Kidney (tissue), 14 donors: ENCODE data around the gene TESMIN. TPM values are rescaled to one million over a fixed set of nuclear protein-coding genes. Genes with fewer than 3 reads are reported as not detected.

Experiments
- DNase-seq, 5 donors: peaks; one replicate each; pipeline ENCODE4 v3.0.0-alpha.2; 2013 to 2020
- FAIRE-seq: peaks from 2 replicates; lab custom pipeline; 2012; peaks lifted over from hg19 to GRCh38; lab: Jason Lieb, UNC
- H3K27ac ChIP-seq, 2 donors: one replicate each; pipeline ENCODE4 v1.7.0; 2013; ENCODE audit warnings: low read depth in 2 of 2, low read length in 2 of 2, inconsistent platforms in 1 of 2
- H3K27me3 ChIP-seq: one replicate; pipeline ENCODE4 v1.7.1; 2013; ENCODE audit warnings: low read length, inconsistent platforms; ENCODE audit not compliant: control insufficient read depth, insufficient read depth
- H3K36me3 ChIP-seq, 3 donors: one replicate each; pipeline versions ENCODE4 v1.7.0 to v1.7.1; 2013; ENCODE audit warnings: low read length in 3 of 3, control low read depth in 1 of 3, inconsistent platforms in 1 of 3; ENCODE audit not compliant: insufficient read depth in 3 of 3, control insufficient read depth in 2 of 3
- H3K4me1 ChIP-seq, 3 donors: one replicate each; pipeline versions ENCODE4 v1.7.0 to v1.7.1; 2013; ENCODE audit warnings: low read length in 3 of 3, inconsistent platforms in 1 of 3, low read depth in 1 of 3; ENCODE audit not compliant: control insufficient read depth in 2 of 3, insufficient read depth in 2 of 3
- H3K4me3 ChIP-seq, 3 donors: one replicate each; pipeline versions ENCODE4 v1.7.0 to v1.8.1; 2013; ENCODE audit warnings: low read length in 3 of 3, control low read depth in 1 of 3, inconsistent platforms in 1 of 3
- H3K9ac ChIP-seq, 3 donors: one replicate each; pipeline versions ENCODE4 v1.7.0 to v1.7.1; 2013; ENCODE audit warnings: low read length in 3 of 3, control low read depth in 1 of 3, inconsistent platforms in 1 of 3
- H3K9me3 ChIP-seq, 3 donors: one replicate each; pipeline versions ENCODE4 v1.7.0 to v1.7.1; 2013; ENCODE audit warnings: low read length in 3 of 3, control low read depth in 1 of 3, inconsistent platforms in 1 of 3; ENCODE audit not compliant: control insufficient read depth in 2 of 3, insufficient read depth in 1 of 3
- intact Hi-C: fragments of 100-400 bp; cut with DNase I; formaldehyde crosslinking; loops from one replicate; pipeline ENCODE4 v1.11.1; 2022
- polyA plus RNA-seq: library from polyadenylated mRNA; stranded (reverse); fragments of 350-450 nt; fragmentation: Illumina TruSeq; extraction: RNeasy Lipid Tissue Mini Kit (QIAGEN cat#74804); gene quantifications from one replicate; pipeline ENCODE4 v1.2.3, GENCODE V29; 2014; ENCODE audit warnings: low read depth, low replicate concordance; ENCODE audit not compliant: insufficient read depth
- total RNA-seq: library from RNA; stranded (reverse); fragmentation: NEBNext Ultra II Directional; extraction: Animal tissue kit (Norgen Biotek cat#: 25700); gene quantifications from one replicate; pipeline ENCODE4 v1.2.1, GENCODE V29; 2021
- TF ChIP-seq, protein P1 (sequence below): IDR thresholded peaks from 3 replicates; pipeline ENCODE4 v1.5.1; 2012; ENCODE audit warnings: mild to moderate bottlenecking, moderate library complexity, borderline replicate concordance; ENCODE audit not compliant: insufficient read depth; ENCODE audit errors: extremely low read depth
- donor health status: control.
- donor health status: control.
- donor health status: control.
- donor health status: control.
- donor health status: control.
- donor health status: DM: yes; HTN: yes; CAD: no.
- donor health status: Normal renal cell carcinoma (clear cell type).

TESMIN gene
- total and polyA plus RNA-seq, 2 donors from 2014 or later: 3.8 to 8.7 TPM

DNA sequence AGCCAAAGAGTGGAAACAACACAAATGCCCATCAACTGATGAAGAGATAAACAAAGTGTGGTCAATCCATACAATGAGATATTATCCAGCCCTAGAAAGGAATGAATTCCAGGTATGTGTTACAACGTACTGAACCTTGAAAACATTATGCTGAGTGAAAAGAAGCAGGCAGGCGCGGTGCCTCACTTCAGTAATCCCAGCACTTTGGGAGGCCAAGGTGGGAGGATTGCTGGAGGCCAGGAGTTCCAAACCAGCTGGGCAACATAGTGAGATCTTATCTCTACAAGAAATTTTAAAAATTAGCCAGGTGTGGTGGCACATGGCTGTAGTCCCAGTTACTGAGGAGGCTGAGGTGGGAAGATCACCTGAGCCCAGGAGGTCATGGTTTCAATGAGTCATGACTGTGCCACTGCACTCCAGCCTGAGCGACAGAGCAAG is 24.6 kb upstream of the TESMIN start:
- Histone ChIP-seq H3K9ac (no peak overlapping the region), H3K4me1 (no peaks in the 10 kb centered on the region), H3K36me3 (peaks cover 10 to 55% (median 46%) of the 10 kb centered on the region in 3 donors), H3K9me3 (no peaks in the 10 kb centered on the region), H3K4me3 (no peak overlapping the region), H3K27me3 (no peaks in the 10 kb centered on the region), H3K27ac (no peak overlapping the region)
- intact Hi-C loops: no loop called here
- TF ChIP-seq, protein P1, sequence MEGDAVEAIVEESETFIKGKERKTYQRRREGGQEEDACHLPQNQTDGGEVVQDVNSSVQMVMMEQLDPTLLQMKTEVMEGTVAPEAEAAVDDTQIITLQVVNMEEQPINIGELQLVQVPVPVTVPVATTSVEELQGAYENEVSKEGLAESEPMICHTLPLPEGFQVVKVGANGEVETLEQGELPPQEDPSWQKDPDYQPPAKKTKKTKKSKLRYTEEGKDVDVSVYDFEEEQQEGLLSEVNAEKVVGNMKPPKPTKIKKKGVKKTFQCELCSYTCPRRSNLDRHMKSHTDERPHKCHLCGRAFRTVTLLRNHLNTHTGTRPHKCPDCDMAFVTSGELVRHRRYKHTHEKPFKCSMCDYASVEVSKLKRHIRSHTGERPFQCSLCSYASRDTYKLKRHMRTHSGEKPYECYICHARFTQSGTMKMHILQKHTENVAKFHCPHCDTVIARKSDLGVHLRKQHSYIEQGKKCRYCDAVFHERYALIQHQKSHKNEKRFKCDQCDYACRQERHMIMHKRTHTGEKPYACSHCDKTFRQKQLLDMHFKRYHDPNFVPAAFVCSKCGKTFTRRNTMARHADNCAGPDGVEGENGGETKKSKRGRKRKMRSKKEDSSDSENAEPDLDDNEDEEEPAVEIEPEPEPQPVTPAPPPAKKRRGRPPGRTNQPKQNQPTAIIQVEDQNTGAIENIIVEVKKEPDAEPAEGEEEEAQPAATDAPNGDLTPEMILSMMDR: no peak
- peak in 2 of 5 donors; percentile 23 to 39 for DNase-seq
- no peak for FAIRE-seq

DNA sequence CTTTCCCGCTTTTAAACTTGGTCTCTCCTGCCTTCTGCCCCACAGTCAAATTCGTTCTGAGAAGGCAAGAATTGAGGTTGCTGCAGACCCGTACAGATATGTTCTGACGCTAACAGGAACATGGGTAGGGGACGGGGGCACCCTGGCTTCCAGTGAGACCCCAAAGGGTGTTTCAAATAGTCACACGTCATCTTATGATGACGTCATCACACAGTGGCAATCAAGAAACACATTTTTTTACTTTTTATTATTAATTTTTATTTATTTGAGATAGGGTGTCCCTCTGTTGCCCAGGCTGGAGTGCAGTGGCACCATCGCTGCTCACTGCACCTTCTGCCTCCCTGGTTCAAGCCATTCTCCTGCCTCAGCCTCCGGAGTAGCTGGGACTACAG is 22.9 kb upstream of the TESMIN start:
- Histone ChIP-seq H3K4me3 (no peak overlapping the region), H3K36me3 (peaks cover 7 to 50% (median 45%) of the 10 kb centered on the region in 3 donors), H3K9me3 (no peaks in the 10 kb centered on the region), H3K27ac (no peak overlapping the region), H3K9ac (no peak overlapping the region), H3K4me1 (no peaks in the 10 kb centered on the region), H3K27me3 (no peaks in the 10 kb centered on the region)
- intact Hi-C loops: no loop called here
- TF ChIP-seq, protein P1: no peak
- no peak for FAIRE-seq
- no peak for DNase-seq

GRCh38 chr11:68773521-68774193 is 22.3 kb upstream of the TESMIN start:
- DNase-seq (peak; percentile 59 to 93 (median 80)), FAIRE-seq (no peak)

More at GRCh38 chr11:68773521-68774193, 22.3 kb upstream of the TESMIN start:
- TF ChIP-seq, protein P1: no peak
- Histone ChIP-seq H3K27ac (no peak overlapping the region), H3K36me3 (peaks cover 7 to 47% (median 45%) of the 10 kb centered on the region in 3 donors), H3K4me1 (no peaks in the 10 kb centered on the region), H3K9ac (no peak overlapping the region), H3K27me3 (no peaks in the 10 kb centered on the region), H3K9me3 (no peaks in the 10 kb centered on the region), H3K4me3 (no peak overlapping the region)
- intact Hi-C loops: no loop called here
